Stomach (tissue), 9 donors: ENCODE measurements around the gene GRIA1. TPM values are rescaled to one million over a fixed set of nuclear protein-coding genes. Genes with fewer than 3 reads are reported as not detected.

ENCODE experiments used
- DNase-seq, 2 donors: peaks; one replicate each; pipeline versions ENCODE4 v3.0.0 to v3.0.0-alpha.2; 2013 to 2019
- H3K27ac ChIP-seq, 5 donors: fragments of 200-600 bp in 4 of 5; sonication (generic) in 4 of 5; one replicate each; pipeline ENCODE4 v1.5.1; 2013 to 2019; ENCODE audit warnings: mild to moderate bottlenecking in 1 of 5, moderate library complexity in 1 of 5
- H3K27me3 ChIP-seq, 3 donors: fragments of 200-600 bp; sonication (generic); one replicate each; pipeline ENCODE4 v1.5.1; 2017 to 2019; ENCODE audit warnings: mixed run types in 1 of 3
- H3K36me3 ChIP-seq, 4 donors: fragments of 200-600 bp; sonication (generic); 1 replicate in 3 of 4; 2 replicates in 1 of 4; pipeline ENCODE4 v1.5.1; 2016 to 2019
- H3K4me1 ChIP-seq, 4 donors: fragments of 200-600 bp; sonication (generic); one replicate each; pipeline ENCODE4 v1.5.1; 2016 to 2019
- H3K4me3 ChIP-seq, 4 donors: fragments of 200-600 bp; sonication (generic) in 3 of 4; one replicate each; pipeline ENCODE4 v1.5.1; 2016 to 2019; ENCODE audit warnings: mild to moderate bottlenecking in 1 of 4
- H3K9me3 ChIP-seq, 4 donors: fragments of 200-600 bp; sonication (generic); one replicate each; pipeline ENCODE4 v1.5.1; 2016 to 2019
- EP300 ChIP-seq: sonication (generic); formaldehyde crosslinking; IDR thresholded peaks from one replicate; pipeline ENCODE4 v1.6.1; 2017; ENCODE audit warnings: antibody characterized with exemption
- POLR2A ChIP-seq, 4 donors: fragments of 450-650 bp; IDR thresholded peaks; one replicate each; pipeline ENCODE4 v1.6.1; 2016; ENCODE audit warnings: antibody characterized with exemption in 4 of 4, control low read depth in 2 of 4, mild to moderate bottlenecking in 1 of 4, moderate library complexity in 1 of 4
- POLR2AphosphoS5 ChIP-seq, 3 donors: sonication (generic); formaldehyde crosslinking; IDR thresholded peaks; one replicate each; pipeline ENCODE4 v1.6.1; 2016; ENCODE audit warnings: antibody characterized with exemption in 3 of 3
- WGBS, 5 donors: extraction: QIAGEN DNeasy Blood & Tissue Kit in 3 of 5; methylation state at CpG; one replicate each; pipeline versions ENCODE4 v1.1.5 to v1.1.7; 2013 to 2018; 5-methylcytosine and 5-hydroxymethylcytosine counted together
- intact Hi-C: fragments of 100-400 bp; cut with DNase I; formaldehyde crosslinking; loops from one replicate; pipeline ENCODE4 v1.15.1; 2023; ENCODE audit warnings: low total_unique reads
- polyA plus RNA-seq, 3 donors: library from polyadenylated mRNA; stranded (reverse); fragments of 200-250 nt; gene quantifications; one replicate each; pipeline ENCODE4 v1.2.3, GENCODE V29; 2013
- total RNA-seq, 5 donors: library from RNA; depleted of rRNA; stranded (reverse); fragments of >200 nt; gene quantifications; one replicate each; pipeline versions ENCODE4 v1.1.0 to v1.2.3, GENCODE V29; 2014 to 2016
- TF ChIP-seq, protein P1 (sequence below), 7 experiments: fragments of 450-650 bp in 4 of 7; fragments of 200-600 bp in 3 of 7; sonication (generic) in 3 of 7; IDR thresholded peaks; one replicate each; pipeline ENCODE4 v1.5.1; 2016 to 2019; ENCODE audit warnings: antibody characterized with exemption in 7 of 7, control low read depth in 2 of 7, mild to moderate bottlenecking in 1 of 7
- donor health status: healthy with polysubstance abuse.
- donor health status: Bipolar disorder and iron deficiency.
- donor health status: healthy.

Gene GRIA1
- total and polyA plus RNA-seq, 8 donors, result 0.03 to 2.6 (median 0.29) TPM; not detected in 3

DNA sequence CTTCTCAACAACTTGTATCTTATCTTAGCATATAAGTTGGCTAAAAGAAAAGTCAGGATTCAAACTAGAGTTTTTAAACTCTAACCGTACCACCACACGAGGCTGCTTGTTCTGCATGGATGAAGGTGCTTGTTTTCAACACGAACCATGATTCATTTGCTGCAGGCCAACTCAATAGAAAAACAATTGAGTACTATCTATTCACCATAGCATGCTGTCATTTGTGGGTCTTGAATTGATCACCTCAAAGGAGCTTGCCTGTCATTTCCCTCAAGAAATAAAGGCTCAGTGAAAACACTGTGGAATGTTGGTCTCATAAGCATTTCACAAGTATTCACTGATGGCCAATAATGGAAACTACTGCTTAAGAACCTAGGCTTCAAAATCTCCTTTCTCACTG lies 21.0 kb upstream of the GRIA1 start:
- Histone ChIP-seq H3K27me3 (no peaks in the 10 kb centered on the region), H3K27ac (no peak overlapping the region), H3K4me3 (no peak overlapping the region), H3K36me3 (no peaks in the 10 kb centered on the region), H3K4me1 (no peaks in the 10 kb centered on the region), H3K9me3 (no peaks in the 10 kb centered on the region)
- intact Hi-C loops, result no loop called here
- WGBS, 5 donors, result 83 to 90% (median 88%) methylated on average over 3 of the region's 3 CpGs
- no peak for TF ChIP-seq POLR2A (IDR thresholded peaks at IDR 0.05)
- TF ChIP-seq POLR2AphosphoS5 (IDR thresholded peaks at IDR 0.05), result no peak
- TF ChIP-seq, protein P1, sequence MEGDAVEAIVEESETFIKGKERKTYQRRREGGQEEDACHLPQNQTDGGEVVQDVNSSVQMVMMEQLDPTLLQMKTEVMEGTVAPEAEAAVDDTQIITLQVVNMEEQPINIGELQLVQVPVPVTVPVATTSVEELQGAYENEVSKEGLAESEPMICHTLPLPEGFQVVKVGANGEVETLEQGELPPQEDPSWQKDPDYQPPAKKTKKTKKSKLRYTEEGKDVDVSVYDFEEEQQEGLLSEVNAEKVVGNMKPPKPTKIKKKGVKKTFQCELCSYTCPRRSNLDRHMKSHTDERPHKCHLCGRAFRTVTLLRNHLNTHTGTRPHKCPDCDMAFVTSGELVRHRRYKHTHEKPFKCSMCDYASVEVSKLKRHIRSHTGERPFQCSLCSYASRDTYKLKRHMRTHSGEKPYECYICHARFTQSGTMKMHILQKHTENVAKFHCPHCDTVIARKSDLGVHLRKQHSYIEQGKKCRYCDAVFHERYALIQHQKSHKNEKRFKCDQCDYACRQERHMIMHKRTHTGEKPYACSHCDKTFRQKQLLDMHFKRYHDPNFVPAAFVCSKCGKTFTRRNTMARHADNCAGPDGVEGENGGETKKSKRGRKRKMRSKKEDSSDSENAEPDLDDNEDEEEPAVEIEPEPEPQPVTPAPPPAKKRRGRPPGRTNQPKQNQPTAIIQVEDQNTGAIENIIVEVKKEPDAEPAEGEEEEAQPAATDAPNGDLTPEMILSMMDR (IDR thresholded peaks at IDR 0.05), result no peak
- no peak for TF ChIP-seq EP300
- DNase-seq, result no peak

DNA sequence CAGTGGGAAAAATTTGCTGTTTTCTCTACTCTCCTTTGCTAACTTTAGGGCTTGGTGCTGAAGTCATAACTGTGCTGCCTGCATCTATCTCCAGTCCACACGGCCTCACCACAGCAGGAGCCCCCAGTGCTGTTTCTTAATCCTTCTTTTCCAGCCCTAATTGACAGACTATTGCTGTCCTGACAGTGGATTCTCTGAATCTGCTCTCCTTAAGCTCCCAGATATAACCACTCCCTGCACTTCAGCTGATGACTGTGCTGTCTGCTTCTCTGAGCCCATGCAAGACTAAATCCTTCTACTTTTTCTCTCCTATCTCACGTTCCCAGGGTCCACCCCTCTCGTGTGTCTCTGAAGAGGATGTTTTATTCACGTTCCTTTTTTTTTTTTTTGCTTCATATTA lies 19.7 kb upstream of the GRIA1 start:
- Histone ChIP-seq H3K4me1 (no peaks in the 10 kb centered on the region), H3K4me3 (no peak overlapping the region), H3K9me3 (no peaks in the 10 kb centered on the region), H3K36me3 (no peaks in the 10 kb centered on the region), H3K27me3 (no peaks in the 10 kb centered on the region), H3K27ac (no peak overlapping the region)
- 44 to 64% (median 55%) methylated on average over 4 of the region's 4 CpGs for WGBS, 5 donors
- no peak for DNase-seq
- intact Hi-C loops, result no loop called here
- no peak for TF ChIP-seq EP300
- TF ChIP-seq, protein P1 (IDR thresholded peaks at IDR 0.05), result no peak

DNA sequence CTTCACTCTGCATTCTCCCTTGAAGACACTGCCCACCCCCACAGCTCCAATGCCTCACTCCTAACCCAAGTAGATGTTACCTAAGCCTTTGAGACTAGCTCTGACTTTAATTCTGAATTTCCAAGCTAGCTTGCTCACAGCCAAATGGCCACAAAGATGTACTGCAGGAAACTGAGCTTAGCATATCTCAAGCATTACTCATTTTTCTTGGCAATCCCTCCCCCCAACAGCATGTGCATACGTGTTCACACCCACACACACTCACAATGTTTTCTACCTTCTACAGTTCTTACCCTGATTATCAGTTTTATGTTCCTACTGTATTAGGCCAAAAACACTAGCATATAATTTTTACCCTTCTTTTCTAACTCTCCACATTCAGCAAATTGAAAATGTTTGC lies 13.7 kb upstream of the GRIA1 start:
- DNase-seq, result peak in 1 of 2 donors; percentile 11
- TF ChIP-seq POLR2A (IDR thresholded peaks at IDR 0.05) (no peak), POLR2AphosphoS5 (IDR thresholded peaks at IDR 0.05) (no peak), EP300 (no peak)
- TF ChIP-seq, protein P1 (IDR thresholded peaks at IDR 0.05), result no peak
- H3K4me3 ChIP-seq, result no peak overlapping the region
- H3K27ac ChIP-seq, result no peak overlapping the region
- intact Hi-C loops, result no loop called here
- no peaks in the 10 kb centered on the region for H3K4me1 ChIP-seq
- 26 to 63% (median 41%) methylated on average over 1 of the region's 1 CpG for WGBS, 5 donors
- H3K27me3 ChIP-seq, result no peaks in the 10 kb centered on the region
- no peaks in the 10 kb centered on the region for H3K36me3 ChIP-seq
- no peaks in the 10 kb centered on the region for H3K9me3 ChIP-seq

DNA sequence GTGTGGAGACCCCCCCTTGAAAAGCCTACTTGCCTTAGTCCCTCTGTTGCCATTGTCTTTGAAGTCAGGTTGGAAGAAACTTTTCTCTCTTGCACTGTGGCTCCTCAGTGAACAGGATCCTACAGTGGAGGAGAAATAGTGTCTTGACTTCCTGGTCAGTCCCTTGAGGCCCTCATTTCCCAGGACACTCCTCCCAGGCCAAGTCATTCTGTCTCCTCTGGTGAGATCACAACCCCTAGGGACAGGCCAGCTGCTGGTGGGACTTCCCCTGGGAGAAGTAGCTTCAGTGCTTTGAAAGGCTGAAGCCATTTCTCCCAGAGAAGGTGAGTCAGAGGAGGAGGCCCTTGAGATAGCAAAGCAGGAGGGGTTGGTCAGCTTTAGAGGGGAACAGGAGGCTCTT lies 10.1 kb upstream of the GRIA1 start:
- intact Hi-C loops, result no loop called here
- H3K9me3 ChIP-seq, result no peaks in the 10 kb centered on the region
- no peak overlapping the region for H3K27ac ChIP-seq
- no peak overlapping the region for H3K4me3 ChIP-seq
- no peaks in the 10 kb centered on the region for H3K27me3 ChIP-seq
- H3K4me1 ChIP-seq, result no peaks in the 10 kb centered on the region
- no peak for DNase-seq
- TF ChIP-seq, protein P1 (IDR thresholded peaks at IDR 0.05), result no peak
- TF ChIP-seq POLR2AphosphoS5 (IDR thresholded peaks at IDR 0.05) (no peak), POLR2A (IDR thresholded peaks at IDR 0.05) (no peak), EP300 (no peak)
- H3K36me3 ChIP-seq, result no peaks in the 10 kb centered on the region

DNA sequence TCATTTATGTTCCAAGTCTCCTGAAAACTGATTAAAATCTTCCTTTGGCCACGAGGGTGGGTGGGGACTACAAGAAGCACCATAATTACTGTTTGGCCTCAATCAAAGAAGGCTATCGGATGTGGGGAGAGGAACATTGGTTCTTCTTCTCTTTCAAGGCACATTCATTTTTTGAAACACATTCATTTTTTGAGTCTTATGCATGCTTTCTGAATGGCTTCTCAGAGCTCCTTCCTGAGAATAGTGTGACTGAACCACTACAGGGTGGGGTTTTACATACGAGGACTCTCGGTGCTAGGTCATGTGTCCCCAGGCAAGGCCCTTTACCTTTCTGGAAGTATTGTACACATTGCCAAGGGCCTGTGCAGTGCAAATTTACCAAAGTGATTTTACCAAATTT lies 7.0 kb upstream of the GRIA1 start:
- H3K4me3 ChIP-seq, result no peak overlapping the region
- H3K4me1 ChIP-seq, result no peaks in the 10 kb centered on the region
- WGBS, 5 donors, result 70 to 78% (median 73%) methylated on average over 4 of the region's 4 CpGs

More for the DNA sequence above, 7.0 kb upstream of the GRIA1 start:
- DNase-seq, result no peak
- Histone ChIP-seq H3K27ac (no peak overlapping the region), H3K27me3 (peaks cover 0 to 5% (median 0%) of the 10 kb centered on the region in 3 donors), H3K36me3 (no peaks in the 10 kb centered on the region), H3K9me3 (no peaks in the 10 kb centered on the region)
- TF ChIP-seq POLR2AphosphoS5 (IDR thresholded peaks at IDR 0.05), result no peak
- TF ChIP-seq, protein P1 (IDR thresholded peaks at IDR 0.05), result no peak
- no peak for TF ChIP-seq POLR2A (IDR thresholded peaks at IDR 0.05)
- TF ChIP-seq EP300, result no peak
- intact Hi-C loops, result no loop called here
